Epithelial cell of alveolus of lung (primary cell): ENCODE results near the gene KCNS1. TPM values are rescaled to one million over a fixed set of nuclear protein-coding genes. Genes with fewer than 3 reads are reported as not detected.

Experiments
- total RNA-seq: library from RNA; depleted of rRNA; stranded (reverse); fragments of >200 nt; gene quantifications from 2 replicates; pipeline ENCODE4 v1.2.1, GENCODE V29; 2015

The KCNS1 gene
- total RNA-seq: 0.26 TPM in 1 of 2 replicates, not detected in the other

GRCh38 chr20:45100563-45101245 is at the start of gene KCNS1:
TSS of gene KCNS1 (minus strand) at chr20:45101127. CDS start at chr20:45099236, 1,891 bp downstream.

GRCh38 chr20:45124365-45124764 is 23.4 kb upstream of the KCNS1 start, which contains the start of gene WFDC12:
TSS of gene WFDC12 (minus strand) at chr20:45124465. CDS start at chr20:45124447, 18 bp downstream.

GRCh38 chr20:45114465-45115385 is 13.8 kb upstream of the KCNS1 start, which contains the start of gene WFDC5:
TSS of gene WFDC5 (minus strand) at chr20:45115174. CDS start at chr20:45115083, 91 bp downstream.

Other genes starting within 250 kb of the KCNS1 start
- gene YWHAB, start 215.4 kb downstream of the KCNS1 start, total RNA-seq: 76.7 and 149 TPM in 2 replicates
- gene PABPC1L, start 191.1 kb downstream of the KCNS1 start, total RNA-seq: 3.7 and 4.9 TPM in 2 replicates
- gene TOMM34, start 140.7 kb downstream of the KCNS1 start, total RNA-seq: 26.7 and 54.7 TPM in 2 replicates
- 13.7 and 16.4 TPM in 2 replicates for gene STK4, start 134.6 kb downstream of the KCNS1 start, total RNA-seq
- not detected in 2 replicates for gene WFDC5, start 14.0 kb upstream of the KCNS1 start, total RNA-seq
- not detected in 2 replicates for gene WFDC12, start 23.3 kb upstream of the KCNS1 start, total RNA-seq
- gene PI3, start 73.8 kb upstream of the KCNS1 start, total RNA-seq: not detected in 2 replicates
- gene SEMG1, start 105.9 kb upstream of the KCNS1 start, total RNA-seq: not detected in 2 replicates
- not detected in 2 replicates for gene SEMG2, start 120.2 kb upstream of the KCNS1 start, total RNA-seq
- gene SLPI, start 153.4 kb upstream of the KCNS1 start, total RNA-seq: 4.9 TPM in 1 of 2 replicates, not detected in the other
- not detected in 2 replicates for gene RBPJL, start 205.7 kb upstream of the KCNS1 start, total RNA-seq
- gene MATN4, start 207.2 kb upstream of the KCNS1 start, total RNA-seq: 0.80 TPM in 1 of 2 replicates, not detected in the other
- 54.1 and 176 TPM in 2 replicates for gene SDC4, start 247.3 kb upstream of the KCNS1 start, total RNA-seq